CD1c-positive myeloid dendritic cell (primary cell): ENCODE results near the gene ZNF710.
A peak's percentile ranks its signal among the peaks of the same experiment; 100 is the strongest.

Experiments
- DNase-seq: peaks from one replicate; pipeline ENCODE4 v3.0.0-alpha.2; 2016; ENCODE audit errors: extremely low spot score

The ZNF710 gene

GRCh38 chr15:90080818-90081393 lies 79.8 kb downstream of the ZNF710 start:
- DNase-seq: no peak

- no peak for DNase-seq
Measured at GRCh38 chr15:90082140-90082715, 81.1 kb downstream of the ZNF710 start.

GRCh38 chr15:90083419-90083818 lies 82.3 kb downstream of the ZNF710 start:
- no peak for DNase-seq

- DNase-seq: no peak
Measured at GRCh38 chr15:90083954-90084607, 83.0 kb downstream of the ZNF710 start.

GRCh38 chr15:90084876-90085423 lies 83.8 kb downstream of the ZNF710 start:
- DNase-seq: no peak

GRCh38 chr15:90085565-90085964 lies 84.4 kb downstream of the ZNF710 start:
- no peak for DNase-seq

- peak; percentile 57 for DNase-seq
Measured at GRCh38 chr15:90086868-90087268, 85.7 kb downstream of the ZNF710 start.

- peak; percentile 47 for DNase-seq
Measured at GRCh38 chr15:90087454-90088154, 86.5 kb downstream of the ZNF710 start.

GRCh38 chr15:90090226-90090848 lies 89.2 kb downstream of the ZNF710 start:
- DNase-seq: no peak

GRCh38 chr15:90091156-90091931 lies 90.2 kb downstream of the ZNF710 start:
- no peak for DNase-seq

GRCh38 chr15:90095521-90095959 lies 94.4 kb downstream of the ZNF710 start:
- DNase-seq: no peak

- peak; percentile 61 for DNase-seq
Measured at GRCh38 chr15:90097475-90097874, 96.4 kb downstream of the ZNF710 start.

- peak; percentile 18 for DNase-seq
Measured at GRCh38 chr15:90099072-90099867, 98.1 kb downstream of the ZNF710 start.

- DNase-seq: peak; percentile 17
Measured at GRCh38 chr15:90099868-90100831, 99.0 kb downstream of the ZNF710 start.

- DNase-seq: peak; percentile 73
Measured at GRCh38 chr15:90101130-90101968, 100.2 kb downstream of the ZNF710 start.

- DNase-seq: peak; percentile 92
Measured at GRCh38 chr15:90101969-90102890, 101.1 kb downstream of the ZNF710 start, which contains the start of gene IDH2. TSS of gene IDH2 (minus strand) at chr15:90102468. CDS start at chr15:90102390, 78 bp downstream.
